T-helper 2 cell treated with Interferon-gamma antibody and Interleukin-4, amounts not matched to agents 100 ng/mL and 5 ng/mL, for 36 hours (primary cell): ENCODE measurements around the gene NKD2. TPM values are rescaled to one million over a fixed set of nuclear protein-coding genes. Genes with fewer than 3 reads are reported as not detected.
"Not testable (repeated sequence)": the region's sequence is repeated elsewhere in the genome, so short reads cannot be mapped to it uniquely, and the experiment has no call there.

Source experiments
- intact Hi-C: fragments of 100-400 bp; cut with micrococcal nuclease; formaldehyde crosslinking; loops from one replicate; pipeline ENCODE4 v1.15.1; 2023
- total RNA-seq: library from RNA; stranded (reverse); gene quantifications from 2 replicates; pipeline ENCODE4 v1.2.3, GENCODE V29; 2022

NKD2 gene
- total RNA-seq, 1 donor from 2014 or later, result 34.4 TPM

DNA sequence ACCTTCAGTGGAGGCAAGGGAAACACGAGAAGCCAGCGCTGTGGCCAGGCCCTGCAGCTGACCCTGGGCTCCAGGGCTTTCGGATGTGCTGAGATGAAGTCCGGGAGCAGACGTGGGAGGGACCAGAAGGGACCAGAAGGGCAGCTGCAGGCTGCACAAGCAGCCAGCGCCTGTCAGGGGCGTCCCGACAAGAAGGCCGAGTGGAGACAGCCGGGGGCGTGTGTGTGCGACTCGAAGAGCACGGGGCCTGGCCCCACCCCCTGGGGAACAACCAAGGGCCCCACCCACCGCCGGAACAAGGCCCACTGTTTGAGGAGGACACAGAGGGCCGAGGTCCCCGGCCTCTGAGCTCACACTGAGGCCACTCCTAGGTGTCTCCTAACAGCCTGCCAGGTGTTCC, 71.8 kb downstream of the NKD2 start:
- intact Hi-C loops, result no loop called here

DNA sequence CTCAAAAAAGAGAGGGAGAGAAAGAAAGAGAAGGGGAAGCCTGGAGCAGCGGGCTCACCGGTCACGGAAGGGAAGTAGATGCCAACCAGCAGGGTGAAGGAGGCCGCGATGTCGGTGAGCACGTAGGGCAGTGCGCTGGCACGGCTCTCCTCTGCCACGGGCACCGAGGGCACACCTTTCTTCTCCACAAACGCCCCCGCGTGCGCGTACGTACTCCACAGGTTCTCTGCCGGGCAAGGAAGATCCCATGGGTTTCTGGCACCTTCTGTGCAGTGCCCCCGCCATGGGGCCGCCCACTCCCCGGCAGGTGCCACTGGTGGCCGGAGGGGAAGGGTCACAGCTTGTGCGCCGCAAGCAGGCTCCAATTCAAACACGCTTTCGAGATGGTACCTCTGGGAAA, 72.9 kb downstream of the NKD2 start:
- intact Hi-C loops, result no loop called here

DNA sequence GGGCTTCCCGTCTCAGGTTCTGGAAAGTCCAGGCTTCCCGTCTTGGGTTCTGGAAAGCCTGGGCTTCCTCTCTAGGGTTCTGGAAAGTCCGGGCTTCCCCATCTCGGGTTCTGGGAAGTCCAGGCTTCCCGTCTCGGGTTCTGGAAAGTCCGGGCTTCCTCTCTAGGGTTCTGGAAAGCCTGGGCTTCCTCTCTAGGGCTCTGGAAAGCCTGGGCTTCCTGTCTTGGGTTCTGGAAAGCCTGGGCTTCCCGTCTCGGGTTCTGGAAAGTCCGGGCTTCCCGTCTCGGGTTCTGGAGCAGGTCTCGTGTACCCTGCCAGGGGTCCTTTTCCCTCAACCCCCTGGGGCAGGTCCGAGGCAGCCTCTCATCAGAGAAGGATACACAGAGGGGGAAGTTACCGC, 74.4 kb downstream of the NKD2 start:
- intact Hi-C loops, result not testable (repeated sequence)

- intact Hi-C loops, result no loop called here
Measured at GRCh38 chr5:1083823-1084605, 75.4 kb downstream of the NKD2 start.

DNA sequence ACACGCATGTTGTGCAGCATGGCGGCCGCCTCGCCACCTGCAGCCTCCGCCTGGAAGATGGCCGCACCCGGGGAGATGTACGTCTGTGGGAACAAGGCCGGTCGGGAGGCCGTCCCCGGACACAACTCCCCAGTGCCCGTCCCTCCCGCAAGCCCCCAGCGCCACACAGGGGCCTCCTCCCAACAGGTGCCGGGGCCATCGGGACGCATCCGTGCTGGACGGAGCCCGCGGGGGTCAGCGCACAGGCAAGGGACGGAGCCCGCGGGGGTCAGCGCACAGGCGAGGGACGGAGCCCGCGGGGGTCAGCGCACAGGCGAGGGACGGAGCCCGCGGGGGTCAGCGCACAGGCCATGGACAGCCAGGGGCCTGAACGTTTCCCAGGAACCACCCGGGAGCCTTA, 76.8 kb downstream of the NKD2 start:
- intact Hi-C loops, result no loop called here

GRCh38 chr5:1086137-1086536, 77.5 kb downstream of the NKD2 start:
- intact Hi-C loops, result no loop called here

DNA sequence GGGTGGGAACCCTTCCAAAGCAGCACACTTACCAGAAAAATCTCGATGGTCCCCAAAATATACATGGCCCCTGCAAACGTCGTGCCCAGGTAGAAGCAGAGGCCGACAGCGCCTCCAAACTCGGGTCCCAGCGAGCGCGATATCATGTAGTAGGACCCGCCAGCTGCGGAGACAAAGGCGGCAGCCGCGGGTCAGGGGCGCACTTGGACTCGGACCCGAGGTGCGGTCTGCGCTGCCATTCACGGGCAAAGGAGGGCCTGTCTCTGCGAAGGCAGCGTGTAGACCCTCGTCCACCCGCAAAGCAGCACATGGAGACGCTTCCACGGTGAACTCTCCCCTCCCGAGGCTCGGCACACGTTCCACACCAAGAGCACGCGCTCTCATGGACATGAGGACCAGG, 78.3 kb downstream of the NKD2 start:
- intact Hi-C loops, result no loop called here

GRCh38 chr5:1087428-1087827, 78.8 kb downstream of the NKD2 start:
- intact Hi-C loops, result no loop called here

DNA sequence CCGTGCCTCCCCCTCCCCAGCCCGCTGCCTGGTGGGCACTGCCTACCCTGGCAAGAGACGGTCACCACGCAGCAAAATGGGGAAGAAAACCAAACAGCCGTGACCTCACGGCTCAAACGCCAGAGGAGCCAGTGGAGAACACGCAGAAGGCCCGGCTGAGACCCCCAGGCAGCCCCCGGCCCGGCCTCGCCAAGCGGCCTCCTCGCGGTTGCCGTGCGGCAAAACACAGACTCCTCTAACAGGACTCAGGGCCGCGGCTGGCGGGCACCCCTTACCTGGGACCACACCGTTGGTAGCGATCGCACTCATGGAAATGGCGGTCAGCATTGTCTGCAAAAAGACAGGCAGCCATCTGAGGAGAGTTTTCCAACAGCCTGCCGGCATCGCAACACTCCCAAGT, 79.4 kb downstream of the NKD2 start:
- intact Hi-C loops, result no loop called here

Other genes starting within 250 kb of the NKD2 start
- gene ZDHHC11B, start 224.1 kb upstream of the NKD2 start, total RNA-seq, result 0.07 and 0.09 TPM in 2 replicates
- gene ZDHHC11, start 157.8 kb upstream of the NKD2 start, total RNA-seq, result 20.6 and 21.5 TPM in 2 replicates
- 66.4 and 72.1 TPM in 2 replicates for gene BRD9, start 116.0 kb upstream of the NKD2 start, total RNA-seq
- 35.7 and 36.8 TPM in 2 replicates for gene TRIP13, start 115.9 kb upstream of the NKD2 start, total RNA-seq
- 101 and 107 TPM in 2 replicates for gene SLC12A7, start 103.3 kb downstream of the NKD2 start, total RNA-seq
- not detected in 2 replicates for gene SLC6A19, start 192.8 kb downstream of the NKD2 start, total RNA-seq
- not detected in 2 replicates for gene SLC6A18, start 216.6 kb downstream of the NKD2 start, total RNA-seq